Posterior cingulate gyrus (tissue), 11 donors: ENCODE measurements around the gene CNTLN.
A peak's percentile ranks its signal among the peaks of the same experiment; 100 is the strongest.

Experiments
- DNase-seq, 10 donors: peaks; one replicate each; pipeline versions ENCODE4 v3.0.0 to v3.0.0-alpha.2; 2020 to 2021; ENCODE audit warnings: mixed read lengths in 3 of 10
- intact Hi-C: fragments of 100-400 bp; cut with DNase I; formaldehyde crosslinking; loops from one replicate; pipeline ENCODE4 v1.15.1; 2023

Gene CNTLN

GRCh38 chr9:17134396-17135294 lies at the start of gene CNTLN:
Gene CNTLN (plus strand): TSS chr9:17135040. CDS start chr9:17135066, 26 bp downstream.
- DNase-seq = peak; percentile 83 to 98 (median 90)
- intact Hi-C loops = loop anchor here (5.0 kb wide), 1 partner anchor 507 kb away; no protein-coding TSS in a partner anchor

- no peak for DNase-seq
- intact Hi-C loops = no loop called here
Measured at GRCh38 chr9:17088566-17088965, 46.3 kb upstream of the CNTLN start.

GRCh38 chr9:17090041-17090440 lies 44.8 kb upstream of the CNTLN start:
- intact Hi-C loops = no loop called here
- DNase-seq = no peak

- intact Hi-C loops = loop anchor here (2.0 kb wide), 1 partner anchor 346 kb away; no protein-coding TSS in a partner anchor
- no peak for DNase-seq
Measured at GRCh38 chr9:17116400-17116837, 18.4 kb upstream of the CNTLN start.

- intact Hi-C loops = loop anchor here (2.0 kb wide), 1 partner anchor 345 kb away; no protein-coding TSS in a partner anchor
- DNase-seq = no peak
Measured at GRCh38 chr9:17117372-17117771, 17.5 kb upstream of the CNTLN start.

- intact Hi-C loops = no loop called here
- no peak for DNase-seq
Measured at GRCh38 chr9:17120203-17120602, 14.6 kb upstream of the CNTLN start.

- DNase-seq = no peak
- intact Hi-C loops = no loop called here
Measured at GRCh38 chr9:17121264-17121663, 13.6 kb upstream of the CNTLN start.

- no peak for DNase-seq
- intact Hi-C loops = loop anchor here (5.0 kb wide), 1 partner anchor 503 kb away; no protein-coding TSS in a partner anchor
Measured at GRCh38 chr9:17130291-17130690, 4.5 kb upstream of the CNTLN start.

- DNase-seq = no peak
- intact Hi-C loops = loop anchor here (5.0 kb wide), 1 partner anchor 503 kb away; no protein-coding TSS in a partner anchor
Measured at GRCh38 chr9:17130725-17131124, 4.1 kb upstream of the CNTLN start.

GRCh38 chr9:17131494-17131893 lies 3.3 kb upstream of the CNTLN start:
- intact Hi-C loops = loop anchor here (5.0 kb wide), 1 partner anchor 504 kb away; no protein-coding TSS in a partner anchor
- no peak for DNase-seq

- intact Hi-C loops = no loop called here
Measured at GRCh38 chr9:17135295-17136160, 688 bp downstream of the CNTLN start.

GRCh38 chr9:17137566-17137965 lies 2.7 kb downstream of the CNTLN start:
- intact Hi-C loops = no loop called here
- DNase-seq = no peak

More at GRCh38 chr9:17135295-17136160, 688 bp downstream of the CNTLN start:
- peak in 9 of 10 donors; percentile 20 to 89 (median 28) for DNase-seq

- intact Hi-C loops = no loop called here
- DNase-seq = no peak
Measured at GRCh38 chr9:17138503-17138902, 3.7 kb downstream of the CNTLN start.

- no peak for DNase-seq
- intact Hi-C loops = no loop called here
Measured at GRCh38 chr9:17140418-17140817, 5.6 kb downstream of the CNTLN start.

- DNase-seq = no peak
- intact Hi-C loops = no loop called here
Measured at GRCh38 chr9:17148324-17148723, 13.5 kb downstream of the CNTLN start.

GRCh38 chr9:17159469-17159868 lies 24.6 kb downstream of the CNTLN start:
- intact Hi-C loops = no loop called here
- no peak for DNase-seq

- DNase-seq = no peak
- intact Hi-C loops = no loop called here
Measured at GRCh38 chr9:17160327-17160726, 25.5 kb downstream of the CNTLN start.

GRCh38 chr9:17165764-17166163 lies 30.9 kb downstream of the CNTLN start:
- intact Hi-C loops = no loop called here
- no peak for DNase-seq

GRCh38 chr9:17166346-17166745 lies 31.5 kb downstream of the CNTLN start:
- no peak for DNase-seq
- intact Hi-C loops = no loop called here

- intact Hi-C loops = no loop called here
- peak in 1 of 10 donors; percentile 22 for DNase-seq
Measured at GRCh38 chr9:17171309-17172094, 36.7 kb downstream of the CNTLN start.
